Natural killer cell (primary cell): Measurements from ENCODE around the gene MYCBP2. TPM values are rescaled to one million over a fixed set of nuclear protein-coding genes. Genes with fewer than 3 reads are reported as not detected.

Source experiments
- ATAC-seq, 3 donors: fragments of 150-1000 bp in 2 of 3; fragments of 200-7000 bp in 1 of 3; cut with Tn5 transposase; 1 replicate in 1 of 3; 2 replicates in 2 of 3; pipeline ENCODE4 v1.10.0; 2021; ENCODE audit warnings: mild to moderate bottlenecking in 2 of 3, moderate library complexity in 2 of 3
- DNase-seq, 2 donors: peaks; one replicate each; pipeline versions ENCODE4 v3.0.0 to v3.0.0-alpha.2; 2013 to 2021; ENCODE audit warnings: mixed read lengths in 1 of 2
- H3K27ac ChIP-seq: one replicate; pipeline ENCODE4 v1.5.1; 2013; ENCODE audit warnings: mild to moderate bottlenecking, low read length
- H3K27me3 ChIP-seq: one replicate; pipeline ENCODE4 v1.6.1; 2013; ENCODE audit warnings: low read length; ENCODE audit not compliant: control insufficient read depth, insufficient read depth
- H3K36me3 ChIP-seq: one replicate; pipeline ENCODE4 v1.6.1; 2013; ENCODE audit warnings: low read length; ENCODE audit not compliant: control insufficient read depth, insufficient read depth
- H3K4me1 ChIP-seq: one replicate; pipeline ENCODE4 v1.6.1; 2013; ENCODE audit warnings: low read length; ENCODE audit not compliant: control insufficient read depth, insufficient read depth
- H3K4me3 ChIP-seq: one replicate; pipeline ENCODE4 v1.5.1; 2013; ENCODE audit warnings: low read length
- H3K9me3 ChIP-seq: one replicate; pipeline ENCODE4 v1.6.1; 2013; ENCODE audit warnings: low read length; ENCODE audit not compliant: control insufficient read depth, insufficient read depth
- H3K27ac Mint-ChIP-seq, 2 donors: one replicate each; pipeline ENCODE4 v1.8.0; 2022; ENCODE audit warnings: mild to moderate bottlenecking in 2 of 2, mixed read lengths in 2 of 2, moderate library complexity in 1 of 2
- H3K27me3 Mint-ChIP-seq, 2 donors: one replicate each; pipeline ENCODE4 v1.8.0; 2022; ENCODE audit warnings: low read depth in 2 of 2, mixed read lengths in 2 of 2
- H3K36me3 Mint-ChIP-seq: one replicate; pipeline ENCODE4 v1.8.0; 2022; ENCODE audit warnings: mixed read lengths
- H3K4me1 Mint-ChIP-seq, 2 donors: one replicate each; pipeline ENCODE4 v1.8.0; 2022; ENCODE audit warnings: mixed read lengths in 2 of 2
- H3K4me3 Mint-ChIP-seq: one replicate; pipeline ENCODE4 v1.8.0; 2022; ENCODE audit warnings: mild to moderate bottlenecking, moderate library complexity, mixed read lengths
- H3K9me3 Mint-ChIP-seq, 2 donors: one replicate each; pipeline ENCODE4 v1.8.0; 2022; ENCODE audit warnings: mixed read lengths in 2 of 2
- WGBS: methylation state at CpG from one replicate; pipeline ENCODE4 v1.1.7; 2013; ENCODE audit warnings: missing lambda C conversion rate; ENCODE audit not compliant: insufficient coverage; 5-methylcytosine and 5-hydroxymethylcytosine counted together
- intact Hi-C: fragments of 100-400 bp; cut with micrococcal nuclease; formaldehyde crosslinking; loops from one replicate; pipeline ENCODE4 v1.14.2; 2022
- total RNA-seq, 4 donors: library from RNA; stranded (reverse); fragments of 120-200 nt in 1 of 4; gene quantifications; one replicate each; pipeline versions ENCODE4 v1.2.3 to v1.2.4, GENCODE V29; 2013 to 2022
- TF ChIP-seq, protein P1 (sequence below): fragments of 200-600 bp; IDR thresholded peaks from one replicate; pipeline ENCODE4 v1.8.0; 2022; ENCODE audit warnings: antibody characterized with exemption

MYCBP2 gene
- total RNA-seq, 3 donors from 2014 or later (not counting 1 experiment from before 2014, with no cell fraction given): 119 to 155 (median 147) TPM

DNA sequence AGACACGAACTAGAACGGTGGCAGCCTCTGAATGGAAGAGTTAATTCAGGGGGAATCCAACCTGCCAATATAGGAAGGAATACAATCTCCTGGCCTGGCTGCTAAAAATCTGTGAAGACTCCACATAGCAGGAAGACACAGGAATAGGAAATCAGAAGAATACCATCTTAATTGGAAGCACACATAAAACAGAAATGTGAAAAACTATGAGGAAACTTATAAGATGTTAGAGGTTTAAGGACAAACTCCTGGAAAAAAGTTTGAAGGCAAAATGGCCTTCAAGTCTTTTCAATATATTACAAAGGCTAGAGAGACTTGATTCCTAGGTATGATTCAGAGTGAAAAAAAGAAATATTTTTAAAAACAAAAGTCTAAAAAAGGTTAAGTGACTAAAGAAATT is 221.8 kb downstream of the MYCBP2 start:
- Histone ChIP-seq H3K36me3 (peaks cover 4% of the 10 kb centered on the region), H3K27ac (no peak overlapping the region), H3K4me1 (no peaks in the 10 kb centered on the region), H3K9me3 (no peaks in the 10 kb centered on the region), H3K4me3 (no peak overlapping the region), H3K27me3 (no peaks in the 10 kb centered on the region)
- 96% methylated on average over 2 of the region's 2 CpGs for WGBS
- peaks cover 0 to 10% of the 10 kb centered on the region in 2 donors for H3K4me1 Mint-ChIP-seq
- TF ChIP-seq, protein P1, sequence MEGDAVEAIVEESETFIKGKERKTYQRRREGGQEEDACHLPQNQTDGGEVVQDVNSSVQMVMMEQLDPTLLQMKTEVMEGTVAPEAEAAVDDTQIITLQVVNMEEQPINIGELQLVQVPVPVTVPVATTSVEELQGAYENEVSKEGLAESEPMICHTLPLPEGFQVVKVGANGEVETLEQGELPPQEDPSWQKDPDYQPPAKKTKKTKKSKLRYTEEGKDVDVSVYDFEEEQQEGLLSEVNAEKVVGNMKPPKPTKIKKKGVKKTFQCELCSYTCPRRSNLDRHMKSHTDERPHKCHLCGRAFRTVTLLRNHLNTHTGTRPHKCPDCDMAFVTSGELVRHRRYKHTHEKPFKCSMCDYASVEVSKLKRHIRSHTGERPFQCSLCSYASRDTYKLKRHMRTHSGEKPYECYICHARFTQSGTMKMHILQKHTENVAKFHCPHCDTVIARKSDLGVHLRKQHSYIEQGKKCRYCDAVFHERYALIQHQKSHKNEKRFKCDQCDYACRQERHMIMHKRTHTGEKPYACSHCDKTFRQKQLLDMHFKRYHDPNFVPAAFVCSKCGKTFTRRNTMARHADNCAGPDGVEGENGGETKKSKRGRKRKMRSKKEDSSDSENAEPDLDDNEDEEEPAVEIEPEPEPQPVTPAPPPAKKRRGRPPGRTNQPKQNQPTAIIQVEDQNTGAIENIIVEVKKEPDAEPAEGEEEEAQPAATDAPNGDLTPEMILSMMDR: no peak
- no peaks in the 10 kb centered on the region for H3K27me3 Mint-ChIP-seq
- H3K9me3 Mint-ChIP-seq: peaks cover 0 to 2% of the 10 kb centered on the region in 2 donors
- no peak overlapping the region for H3K27ac Mint-ChIP-seq
- peaks cover 12% of the 10 kb centered on the region for H3K36me3 Mint-ChIP-seq
- DNase-seq (no peak), ATAC-seq (no peak)
- intact Hi-C loops: no loop called here
- H3K4me3 Mint-ChIP-seq: no peak overlapping the region

DNA sequence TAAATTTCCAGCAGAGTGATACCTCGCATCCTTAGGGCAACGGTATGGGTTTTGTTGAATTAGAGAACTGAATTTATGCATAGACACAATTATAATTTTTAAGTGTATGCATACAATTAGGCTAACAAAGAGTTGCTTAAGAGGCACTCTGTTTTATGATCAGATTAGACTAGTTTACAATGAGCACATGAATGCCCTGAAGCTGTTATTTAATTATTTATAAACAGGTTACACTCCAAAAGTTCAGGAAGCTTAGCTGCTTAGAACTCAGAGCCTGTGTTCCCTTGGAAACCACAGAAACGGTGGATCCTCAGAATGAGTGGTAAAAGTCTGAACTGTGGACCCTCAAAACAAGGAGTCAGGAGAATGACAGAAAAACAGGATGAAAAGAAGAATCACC is 227.5 kb downstream of the MYCBP2 start:
- H3K9me3 Mint-ChIP-seq: no peaks in the 10 kb centered on the region
- intact Hi-C loops: no loop called here
- no peak overlapping the region for H3K4me3 Mint-ChIP-seq
- peaks cover 39% of the 10 kb centered on the region for H3K36me3 ChIP-seq
- H3K4me3 ChIP-seq: no peak overlapping the region
- no peaks in the 10 kb centered on the region for H3K27me3 Mint-ChIP-seq
- H3K27ac Mint-ChIP-seq: no peak overlapping the region
- ATAC-seq (no peak), DNase-seq (no peak)
- TF ChIP-seq, protein P1: no peak
- WGBS: 86% methylated on average over 1 of the region's 3 CpGs
- peaks cover 5 to 8% of the 10 kb centered on the region in 2 donors for H3K4me1 Mint-ChIP-seq
- no peaks in the 10 kb centered on the region for H3K27me3 ChIP-seq
- H3K9me3 ChIP-seq: no peaks in the 10 kb centered on the region
- peaks cover 23% of the 10 kb centered on the region for H3K36me3 Mint-ChIP-seq
- H3K4me1 ChIP-seq: no peaks in the 10 kb centered on the region
- no peak overlapping the region for H3K27ac ChIP-seq

DNA sequence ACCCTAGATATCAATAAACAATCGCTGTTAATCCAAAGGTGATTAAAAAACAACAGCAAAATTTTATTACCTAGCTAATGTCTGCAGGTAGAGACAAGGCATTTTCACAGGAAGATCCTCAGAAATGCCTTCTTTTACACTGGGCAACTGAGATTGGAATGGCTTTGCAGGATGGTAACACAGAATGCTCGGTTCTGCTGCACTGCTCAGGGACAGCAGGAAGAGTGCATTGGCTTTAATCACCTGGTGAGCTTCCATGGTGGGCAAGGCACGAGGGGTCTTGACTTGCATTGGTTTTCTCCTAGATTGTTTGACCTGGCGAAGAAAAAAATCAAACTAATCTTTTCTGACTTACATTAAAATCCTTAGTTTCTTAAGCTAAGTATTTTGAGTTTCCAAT is 231.6 kb downstream of the MYCBP2 start:
- Mint-ChIP-seq H3K4me3 (no peak overlapping the region), H3K9me3 (no peaks in the 10 kb centered on the region), H3K4me1 (peaks cover 4 to 5% of the 10 kb centered on the region in 2 donors), H3K27me3 (no peaks in the 10 kb centered on the region), H3K27ac (no peak overlapping the region), H3K36me3 (peaks cover 34% of the 10 kb centered on the region)
- Histone ChIP-seq H3K4me1 (no peaks in the 10 kb centered on the region), H3K4me3 (no peak overlapping the region), H3K9me3 (no peaks in the 10 kb centered on the region), H3K27me3 (no peaks in the 10 kb centered on the region), H3K36me3 (peaks cover 54% of the 10 kb centered on the region), H3K27ac (no peak overlapping the region)
- ATAC-seq (no peak), DNase-seq (no peak)
- intact Hi-C loops: no loop called here
- TF ChIP-seq, protein P1: no peak
- WGBS: 100% methylated on average over 3 of the region's 4 CpGs

DNA sequence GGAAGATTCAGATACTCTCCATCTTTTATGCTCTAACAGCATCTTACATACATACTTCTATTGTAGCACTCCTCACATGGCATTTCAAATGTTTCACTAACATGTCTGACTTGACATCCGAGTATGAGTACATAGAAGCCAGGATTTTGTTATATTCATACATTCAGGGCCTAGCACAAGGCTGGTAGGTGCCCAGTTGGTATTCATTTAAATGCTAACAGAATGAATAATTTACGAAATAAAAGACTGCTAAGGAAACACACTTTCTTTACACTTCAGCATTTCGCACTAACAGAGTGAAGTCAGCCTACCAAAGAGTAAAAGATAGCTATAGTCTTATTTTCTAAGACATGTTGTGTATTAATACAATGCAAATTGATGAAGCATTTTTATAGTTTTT is 232.1 kb downstream of the MYCBP2 start:
- Histone ChIP-seq H3K4me3 (no peak overlapping the region), H3K9me3 (no peaks in the 10 kb centered on the region), H3K36me3 (peaks cover 54% of the 10 kb centered on the region), H3K4me1 (no peaks in the 10 kb centered on the region), H3K27ac (no peak overlapping the region), H3K27me3 (no peaks in the 10 kb centered on the region)
- Mint-ChIP-seq H3K4me3 (no peak overlapping the region), H3K27me3 (no peaks in the 10 kb centered on the region), H3K9me3 (no peaks in the 10 kb centered on the region), H3K27ac (no peak overlapping the region), H3K36me3 (peaks cover 34% of the 10 kb centered on the region), H3K4me1 (peaks cover 4 to 5% of the 10 kb centered on the region in 2 donors)
- 90% methylated on average over 1 of the region's 3 CpGs for WGBS
- ATAC-seq: no peak
- intact Hi-C loops: no loop called here
- DNase-seq: no peak
- TF ChIP-seq, protein P1: no peak
